Gastroesophageal sphincter (tissue), 4 donors: Measurements from ENCODE around the gene ARHGAP18. TPM values are rescaled to one million over a fixed set of nuclear protein-coding genes. Genes with fewer than 3 reads are reported as not detected.

Experiments
- ATAC-seq: fragments of 150-250 bp; one replicate; pipeline ENCODE4 v1.9.1; 2016; ENCODE audit warnings: mild to moderate bottlenecking, moderate library complexity
- H3K27ac ChIP-seq, 4 donors: fragments of 200-600 bp; sonication (generic) in 3 of 4; 1 replicate in 3 of 4; 2 replicates in 1 of 4; pipeline ENCODE4 v1.5.1; 2016 to 2019
- H3K27me3 ChIP-seq: fragments of 200-600 bp; sonication (generic); one replicate; pipeline ENCODE4 v1.5.1; 2019
- H3K36me3 ChIP-seq, 2 donors: fragments of 200-600 bp; sonication (generic); one replicate each; pipeline ENCODE4 v1.5.1; 2019; ENCODE audit warnings: control low read depth in 1 of 2
- H3K4me1 ChIP-seq, 3 donors: fragments of 200-600 bp; sonication (generic); 1 replicate in 2 of 3; 2 replicates in 1 of 3; pipeline ENCODE4 v1.5.1; 2016 to 2019; ENCODE audit warnings: control low read depth in 2 of 3
- H3K4me3 ChIP-seq, 2 donors: fragments of 200-600 bp; sonication (generic); one replicate each; pipeline ENCODE4 v1.5.1; 2019; ENCODE audit warnings: mild to moderate bottlenecking in 1 of 2, moderate library complexity in 1 of 2
- H3K9me3 ChIP-seq, 3 donors: fragments of 200-600 bp; sonication (generic); one replicate each; pipeline ENCODE4 v1.5.1; 2017 to 2019; ENCODE audit warnings: control low read depth in 2 of 3
- CTCF ChIP-seq, 4 experiments: fragments of 200-600 bp in 2 of 4; fragments of 450-650 bp in 2 of 4; sonication (generic) in 1 of 4; IDR thresholded peaks; one replicate each; pipeline ENCODE4 v1.5.1; 2017 to 2019; ENCODE audit warnings: antibody characterized with exemption in 4 of 4, mild to moderate bottlenecking in 2 of 4, moderate library complexity in 2 of 4
- EP300 ChIP-seq: sonication (generic); formaldehyde crosslinking; IDR thresholded peaks from one replicate; pipeline ENCODE4 v1.6.1; 2017; ENCODE audit warnings: antibody characterized with exemption, mild to moderate bottlenecking
- POLR2A ChIP-seq, 2 donors: fragments of 450-650 bp; IDR thresholded peaks; one replicate each; pipeline ENCODE4 v1.6.1; 2017; ENCODE audit warnings: antibody characterized with exemption in 2 of 2, mild to moderate bottlenecking in 2 of 2, moderate library complexity in 1 of 2
- POLR2AphosphoS5 ChIP-seq: sonication (generic); formaldehyde crosslinking; IDR thresholded peaks from one replicate; pipeline ENCODE4 v1.6.1; 2017; ENCODE audit warnings: antibody characterized with exemption
- WGBS, 2 donors: methylation state at CpG; one replicate each; pipeline ENCODE4 v1.1.5; 2018; ENCODE audit warnings: low coverage in 1 of 2; 5-methylcytosine and 5-hydroxymethylcytosine counted together
- total RNA-seq, 4 donors: library from RNA; depleted of rRNA; stranded (reverse); fragments of >200 nt; gene quantifications; one replicate each; pipeline ENCODE4 v1.1.0, GENCODE V29; 2016

The ARHGAP18 gene
- total RNA-seq, 4 donors from 2014 or later: 2.8 to 15.0 (median 9.4) TPM

GRCh38 chr6:129670634-129671033 lies 39.3 kb downstream of the ARHGAP18 start:
- H3K9me3 ChIP-seq: no peaks in the 10 kb centered on the region
- H3K27me3 ChIP-seq: peaks cover under 1% of the 10 kb centered on the region
- 84 to 96% methylated on average over 3 of the region's 3 CpGs for WGBS, 2 donors
- TF ChIP-seq CTCF (IDR thresholded peaks at IDR 0.05) (no peak), POLR2AphosphoS5 (no peak), EP300 (no peak), POLR2A (IDR thresholded peaks at IDR 0.05) (no peak)
- no peak overlapping the region for H3K27ac ChIP-seq
- H3K36me3 ChIP-seq: no peaks in the 10 kb centered on the region
- no peak overlapping the region for H3K4me3 ChIP-seq
- peaks cover 0 to 19% (median 0%) of the 10 kb centered on the region in 3 donors for H3K4me1 ChIP-seq
- ATAC-seq: no peak

- no peak for ATAC-seq
- Histone ChIP-seq H3K4me3 (no peak overlapping the region), H3K9me3 (no peaks in the 10 kb centered on the region), H3K4me1 (peaks cover 0 to 17% (median 0%) of the 10 kb centered on the region in 3 donors), H3K27me3 (no peaks in the 10 kb centered on the region), H3K36me3 (no peaks in the 10 kb centered on the region), H3K27ac (no peak overlapping the region)
- no peak for TF ChIP-seq POLR2AphosphoS5
- TF ChIP-seq CTCF (IDR thresholded peaks at IDR 0.05): no peak
- no peak for TF ChIP-seq POLR2A (IDR thresholded peaks at IDR 0.05)
- no peak for TF ChIP-seq EP300
Measured at GRCh38 chr6:129667621-129668020, 42.4 kb downstream of the ARHGAP18 start.

DNA sequence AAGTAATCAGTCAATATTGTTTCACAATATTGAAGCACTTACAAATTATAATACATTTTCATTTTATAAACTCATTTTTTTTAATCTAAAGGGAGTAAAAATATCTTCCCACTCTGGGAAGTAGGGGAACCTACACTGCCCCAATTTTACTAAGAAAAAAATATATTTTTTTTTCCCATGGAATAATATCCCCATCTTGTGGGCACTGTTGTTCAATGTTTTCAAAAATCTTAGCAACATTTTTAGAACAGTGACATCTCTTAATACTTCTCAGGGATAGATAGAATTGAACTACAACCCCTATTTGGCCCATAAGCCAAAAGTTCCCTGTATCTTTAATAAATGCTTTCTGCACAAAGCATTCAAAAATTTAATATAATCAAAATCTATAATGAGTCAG lies 42.9 kb downstream of the ARHGAP18 start:
- no peaks in the 10 kb centered on the region for H3K27me3 ChIP-seq
- H3K4me1 ChIP-seq: peaks cover 0 to 17% (median 0%) of the 10 kb centered on the region in 3 donors
- no peak overlapping the region for H3K27ac ChIP-seq
- H3K36me3 ChIP-seq: no peaks in the 10 kb centered on the region
- no peak for TF ChIP-seq EP300
- no peak for TF ChIP-seq POLR2AphosphoS5
- no peak for TF ChIP-seq CTCF (IDR thresholded peaks at IDR 0.05)
- no peak for TF ChIP-seq POLR2A (IDR thresholded peaks at IDR 0.05)
- H3K9me3 ChIP-seq: no peaks in the 10 kb centered on the region
- ATAC-seq: no peak
- H3K4me3 ChIP-seq: no peak overlapping the region

GRCh38 chr6:129665555-129665954 lies 44.4 kb downstream of the ARHGAP18 start:
- no peak for TF ChIP-seq POLR2AphosphoS5
- no peak for TF ChIP-seq CTCF (IDR thresholded peaks at IDR 0.05)
- no peak for TF ChIP-seq POLR2A (IDR thresholded peaks at IDR 0.05)
- TF ChIP-seq EP300: no peak
- no peak for ATAC-seq
- 81 to 91% methylated on average over 2 to 3 of the region's 3 CpGs for WGBS, 2 donors
- peaks cover 0 to 19% (median 0%) of the 10 kb centered on the region in 3 donors for H3K4me1 ChIP-seq
- H3K4me3 ChIP-seq: no peak overlapping the region
- no peak overlapping the region for H3K27ac ChIP-seq
- H3K9me3 ChIP-seq: no peaks in the 10 kb centered on the region
- no peaks in the 10 kb centered on the region for H3K27me3 ChIP-seq
- H3K36me3 ChIP-seq: no peaks in the 10 kb centered on the region

GRCh38 chr6:129663531-129663930 lies 46.4 kb downstream of the ARHGAP18 start:
- H3K4me1 ChIP-seq: peaks cover 0 to 19% (median 0%) of the 10 kb centered on the region in 3 donors
- no peak for ATAC-seq
- TF ChIP-seq POLR2A (IDR thresholded peaks at IDR 0.05) (no peak), POLR2AphosphoS5 (no peak), EP300 (no peak), CTCF (IDR thresholded peaks at IDR 0.05) (no peak)
- H3K9me3 ChIP-seq: no peaks in the 10 kb centered on the region
- H3K4me3 ChIP-seq: no peak overlapping the region
- no peaks in the 10 kb centered on the region for H3K36me3 ChIP-seq
- WGBS, 2 donors: 73 to 76% methylated on average over 3 of the region's 3 CpGs
- H3K27ac ChIP-seq: no peak overlapping the region
- no peaks in the 10 kb centered on the region for H3K27me3 ChIP-seq
